HEK293T (cell line): ENCODE measurements around the gene LANCL2.

Experiments used
- ARNT ChIP-seq: fragments of 450-650 bp; IDR thresholded peaks from 2 replicates; pipeline ENCODE4 v1.6.1; 2017; ENCODE audit warnings: mild to moderate bottlenecking
- ELF4 ChIP-seq: fragments of 450-650 bp; IDR thresholded peaks from 2 replicates; pipeline ENCODE4 v1.6.1; 2017; ENCODE audit warnings: antibody characterized with exemption
- FOXA1 ChIP-seq: fragments of 450-650 bp; IDR thresholded peaks from 2 replicates; pipeline ENCODE4 v1.6.1; 2016; ENCODE audit warnings: mild to moderate bottlenecking
- FOXK2 ChIP-seq: fragments of 450-650 bp; IDR thresholded peaks from 2 replicates; pipeline ENCODE4 v1.6.1; 2016; ENCODE audit warnings: mild to moderate bottlenecking
- FOXM1 ChIP-seq: fragments of 450-650 bp; IDR thresholded peaks from 2 replicates; pipeline ENCODE4 v1.6.1; 2017; ENCODE audit warnings: mild to moderate bottlenecking, borderline replicate concordance
- LEF1 ChIP-seq: fragments of 450-650 bp; IDR thresholded peaks from 2 replicates; pipeline ENCODE4 v1.6.1; 2017; ENCODE audit warnings: mild to moderate bottlenecking, borderline replicate concordance
- SP1 ChIP-seq: fragments of 450-650 bp; IDR thresholded peaks from 2 replicates; pipeline ENCODE4 v1.6.1; 2017
- SUZ12 ChIP-seq: fragments of 450-650 bp; IDR thresholded peaks from 2 replicates; pipeline ENCODE4 v1.6.1; 2016; ENCODE audit warnings: mild to moderate bottlenecking
- TARDBP ChIP-seq: fragments of 450-650 bp; IDR thresholded peaks from 2 replicates; pipeline ENCODE4 v1.6.1; 2016
- TF ChIP-seq, protein P1 (sequence below): fragments of 450-650 bp; IDR thresholded peaks from 2 replicates; pipeline ENCODE4 v1.6.1; 2016

DNA sequence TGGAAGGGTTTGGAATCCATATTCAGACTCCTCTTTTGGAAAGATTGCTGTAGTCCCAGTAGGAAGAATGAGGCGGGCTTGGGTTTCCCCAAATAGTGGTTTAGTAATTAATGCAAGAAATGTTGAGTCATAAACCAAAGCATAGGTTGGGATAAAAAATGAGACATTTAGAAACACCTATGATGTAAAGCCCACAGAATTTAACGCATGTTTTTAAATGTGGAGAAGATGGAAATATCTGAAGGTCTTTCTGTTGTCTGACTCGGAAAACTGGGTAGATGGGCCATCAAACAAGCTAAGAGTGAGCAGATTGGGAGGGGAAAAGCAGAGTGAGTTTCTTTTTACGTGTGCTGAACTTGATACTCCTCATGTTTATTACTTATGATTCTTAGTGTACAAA is 62.2 kb downstream of the LANCL2 start:
- TF ChIP-seq, protein P1, sequence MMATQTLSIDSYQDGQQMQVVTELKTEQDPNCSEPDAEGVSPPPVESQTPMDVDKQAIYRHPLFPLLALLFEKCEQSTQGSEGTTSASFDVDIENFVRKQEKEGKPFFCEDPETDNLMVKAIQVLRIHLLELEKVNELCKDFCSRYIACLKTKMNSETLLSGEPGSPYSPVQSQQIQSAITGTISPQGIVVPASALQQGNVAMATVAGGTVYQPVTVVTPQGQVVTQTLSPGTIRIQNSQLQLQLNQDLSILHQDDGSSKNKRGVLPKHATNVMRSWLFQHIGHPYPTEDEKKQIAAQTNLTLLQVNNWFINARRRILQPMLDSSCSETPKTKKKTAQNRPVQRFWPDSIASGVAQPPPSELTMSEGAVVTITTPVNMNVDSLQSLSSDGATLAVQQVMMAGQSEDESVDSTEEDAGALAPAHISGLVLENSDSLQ: no peak
- TF ChIP-seq ARNT: no peak
- no peak for TF ChIP-seq LEF1
- no peak for TF ChIP-seq ELF4
- no peak for TF ChIP-seq TARDBP
- TF ChIP-seq FOXM1: no peak
- no peak for TF ChIP-seq FOXK2
- no peak for TF ChIP-seq SUZ12
- TF ChIP-seq SP1: no peak
- no peak for TF ChIP-seq FOXA1
